Keratinocyte (primary cell): ENCODE results near the gene MAP3K1.

Source experiments
- EZH2 ChIP-seq: IDR thresholded peaks from one replicate; pipeline ENCODE4 v1.6.1; 2012; ENCODE audit warnings: inconsistent platforms, mild to moderate bottlenecking, low read length, moderate library complexity
- TF ChIP-seq, protein P1 (sequence below), 3 experiments: IDR thresholded peaks in 1 of 3; conservative IDR thresholded peaks in 1 of 3; optimal IDR thresholded peaks in 1 of 3; 2 replicates in 2 of 3; 3 replicates in 1 of 3; pipeline versions ENCODE3 to v1.5.1; 2011; ENCODE audit warnings: low read length in 3 of 3, mild to moderate bottlenecking in 3 of 3, moderate library complexity in 2 of 3, control low read depth in 1 of 3, inconsistent platforms in 1 of 3; ENCODE audit not compliant: insufficient read depth in 2 of 3; ENCODE audit errors: extremely low read depth in 1 of 3

DNA sequence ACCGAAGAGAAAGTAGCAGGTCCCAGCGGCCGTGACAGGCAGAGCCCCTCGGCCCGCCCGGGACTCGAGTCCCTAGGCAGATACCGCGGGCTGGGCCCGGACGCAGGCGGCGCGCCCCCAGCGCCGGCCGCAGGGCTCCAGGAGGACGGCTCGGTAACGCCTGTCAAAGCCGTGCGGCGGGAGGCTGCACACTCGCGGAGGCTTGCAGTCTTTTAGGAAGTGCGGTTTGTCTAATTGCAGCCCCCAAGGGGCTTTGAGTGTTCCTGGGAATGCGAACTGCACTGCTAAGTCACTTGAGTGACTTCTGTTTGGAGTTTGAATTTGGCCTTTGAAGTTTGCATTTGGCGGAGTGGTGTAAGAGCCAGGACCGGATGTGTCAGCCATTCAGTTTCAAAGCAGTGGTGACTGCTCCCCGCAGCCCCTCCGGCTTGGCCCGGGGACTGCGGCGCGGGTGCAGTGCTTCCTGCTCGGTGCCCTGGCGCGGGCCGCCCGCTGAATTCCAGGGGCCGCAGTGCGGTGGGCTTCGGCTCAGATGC, 1.3 kb downstream of the MAP3K1 start:
- TF ChIP-seq, protein P1, sequence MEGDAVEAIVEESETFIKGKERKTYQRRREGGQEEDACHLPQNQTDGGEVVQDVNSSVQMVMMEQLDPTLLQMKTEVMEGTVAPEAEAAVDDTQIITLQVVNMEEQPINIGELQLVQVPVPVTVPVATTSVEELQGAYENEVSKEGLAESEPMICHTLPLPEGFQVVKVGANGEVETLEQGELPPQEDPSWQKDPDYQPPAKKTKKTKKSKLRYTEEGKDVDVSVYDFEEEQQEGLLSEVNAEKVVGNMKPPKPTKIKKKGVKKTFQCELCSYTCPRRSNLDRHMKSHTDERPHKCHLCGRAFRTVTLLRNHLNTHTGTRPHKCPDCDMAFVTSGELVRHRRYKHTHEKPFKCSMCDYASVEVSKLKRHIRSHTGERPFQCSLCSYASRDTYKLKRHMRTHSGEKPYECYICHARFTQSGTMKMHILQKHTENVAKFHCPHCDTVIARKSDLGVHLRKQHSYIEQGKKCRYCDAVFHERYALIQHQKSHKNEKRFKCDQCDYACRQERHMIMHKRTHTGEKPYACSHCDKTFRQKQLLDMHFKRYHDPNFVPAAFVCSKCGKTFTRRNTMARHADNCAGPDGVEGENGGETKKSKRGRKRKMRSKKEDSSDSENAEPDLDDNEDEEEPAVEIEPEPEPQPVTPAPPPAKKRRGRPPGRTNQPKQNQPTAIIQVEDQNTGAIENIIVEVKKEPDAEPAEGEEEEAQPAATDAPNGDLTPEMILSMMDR (optimal IDR thresholded peaks at IDR 0.05 in 1 of 3, IDR thresholded peaks at IDR 0.05 in 1 of 3, conservative IDR thresholded peaks at IDR 0.05 in 1 of 3; ENCODE audit: extremely low read depth in 1 of 3, insufficient read depth in 2 of 3, low read length in 3 of 3), result no peak
- no peak for TF ChIP-seq EZH2
